ENCODE measurements around the gene EPSTI1.

DNA sequence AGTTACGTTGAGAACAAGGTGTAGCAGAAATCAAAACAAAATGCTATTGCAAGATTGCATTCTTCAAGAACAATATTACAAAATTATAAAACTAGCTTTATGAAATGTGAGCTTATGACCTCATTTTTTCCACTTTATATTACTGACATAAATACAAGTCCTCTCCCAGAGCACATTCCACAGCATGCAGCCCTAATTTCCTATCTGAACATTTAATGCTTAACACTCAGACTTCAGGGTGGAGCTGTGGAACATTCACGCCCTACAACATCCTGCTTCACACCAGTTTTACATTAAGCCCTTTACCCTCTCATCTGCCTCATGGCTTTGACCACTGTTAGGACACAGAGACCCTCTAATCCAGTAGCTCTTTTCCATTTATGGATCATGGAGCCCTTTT is 65.5 kb downstream of the EPSTI1 start:
- TF ChIP-seq, protein P1, sequence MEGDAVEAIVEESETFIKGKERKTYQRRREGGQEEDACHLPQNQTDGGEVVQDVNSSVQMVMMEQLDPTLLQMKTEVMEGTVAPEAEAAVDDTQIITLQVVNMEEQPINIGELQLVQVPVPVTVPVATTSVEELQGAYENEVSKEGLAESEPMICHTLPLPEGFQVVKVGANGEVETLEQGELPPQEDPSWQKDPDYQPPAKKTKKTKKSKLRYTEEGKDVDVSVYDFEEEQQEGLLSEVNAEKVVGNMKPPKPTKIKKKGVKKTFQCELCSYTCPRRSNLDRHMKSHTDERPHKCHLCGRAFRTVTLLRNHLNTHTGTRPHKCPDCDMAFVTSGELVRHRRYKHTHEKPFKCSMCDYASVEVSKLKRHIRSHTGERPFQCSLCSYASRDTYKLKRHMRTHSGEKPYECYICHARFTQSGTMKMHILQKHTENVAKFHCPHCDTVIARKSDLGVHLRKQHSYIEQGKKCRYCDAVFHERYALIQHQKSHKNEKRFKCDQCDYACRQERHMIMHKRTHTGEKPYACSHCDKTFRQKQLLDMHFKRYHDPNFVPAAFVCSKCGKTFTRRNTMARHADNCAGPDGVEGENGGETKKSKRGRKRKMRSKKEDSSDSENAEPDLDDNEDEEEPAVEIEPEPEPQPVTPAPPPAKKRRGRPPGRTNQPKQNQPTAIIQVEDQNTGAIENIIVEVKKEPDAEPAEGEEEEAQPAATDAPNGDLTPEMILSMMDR (IDR thresholded peaks at IDR 0.05; ENCODE audit: poor library complexity, severe bottlenecking): no peak
- no peak for TF ChIP-seq MXI1 (conservative IDR thresholded peaks at IDR 0.05; ENCODE audit: poor library complexity, severe bottlenecking)
- TF ChIP-seq, protein P2, sequence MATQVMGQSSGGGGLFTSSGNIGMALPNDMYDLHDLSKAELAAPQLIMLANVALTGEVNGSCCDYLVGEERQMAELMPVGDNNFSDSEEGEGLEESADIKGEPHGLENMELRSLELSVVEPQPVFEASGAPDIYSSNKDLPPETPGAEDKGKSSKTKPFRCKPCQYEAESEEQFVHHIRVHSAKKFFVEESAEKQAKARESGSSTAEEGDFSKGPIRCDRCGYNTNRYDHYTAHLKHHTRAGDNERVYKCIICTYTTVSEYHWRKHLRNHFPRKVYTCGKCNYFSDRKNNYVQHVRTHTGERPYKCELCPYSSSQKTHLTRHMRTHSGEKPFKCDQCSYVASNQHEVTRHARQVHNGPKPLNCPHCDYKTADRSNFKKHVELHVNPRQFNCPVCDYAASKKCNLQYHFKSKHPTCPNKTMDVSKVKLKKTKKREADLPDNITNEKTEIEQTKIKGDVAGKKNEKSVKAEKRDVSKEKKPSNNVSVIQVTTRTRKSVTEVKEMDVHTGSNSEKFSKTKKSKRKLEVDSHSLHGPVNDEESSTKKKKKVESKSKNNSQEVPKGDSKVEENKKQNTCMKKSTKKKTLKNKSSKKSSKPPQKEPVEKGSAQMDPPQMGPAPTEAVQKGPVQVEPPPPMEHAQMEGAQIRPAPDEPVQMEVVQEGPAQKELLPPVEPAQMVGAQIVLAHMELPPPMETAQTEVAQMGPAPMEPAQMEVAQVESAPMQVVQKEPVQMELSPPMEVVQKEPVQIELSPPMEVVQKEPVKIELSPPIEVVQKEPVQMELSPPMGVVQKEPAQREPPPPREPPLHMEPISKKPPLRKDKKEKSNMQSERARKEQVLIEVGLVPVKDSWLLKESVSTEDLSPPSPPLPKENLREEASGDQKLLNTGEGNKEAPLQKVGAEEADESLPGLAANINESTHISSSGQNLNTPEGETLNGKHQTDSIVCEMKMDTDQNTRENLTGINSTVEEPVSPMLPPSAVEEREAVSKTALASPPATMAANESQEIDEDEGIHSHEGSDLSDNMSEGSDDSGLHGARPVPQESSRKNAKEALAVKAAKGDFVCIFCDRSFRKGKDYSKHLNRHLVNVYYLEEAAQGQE (IDR thresholded peaks at IDR 0.05; ENCODE audit: borderline replicate concordance): no peak
